A172 (cell line): ENCODE results near the gene SNX30. TPM values are rescaled to one million over a fixed set of nuclear protein-coding genes. Genes with fewer than 3 reads are reported as not detected.
"Not testable (repeated sequence)": the region's sequence is repeated elsewhere in the genome, so short reads cannot be mapped to it uniquely, and the experiment has no call there.

Source experiments
- DNase-seq: peaks from one replicate; pipeline ENCODE4 v3.0.0-alpha.2; 2015; ENCODE audit warnings: low spot score
- total RNA-seq: library from RNA; depleted of rRNA; stranded (reverse); fragments of >200 nt; shearing (Covaris generic); gene quantifications from 2 replicates; pipeline ENCODE4 v1.2.3, GENCODE V29; 2014; rRNA removed

The SNX30 gene
- 10.8 and 11.8 TPM in 2 replicates for total RNA-seq

- DNase-seq, result peak; percentile 75
These were observed at the start of gene SNX30 for GRCh38 chr9:112750016-112750763. Gene SNX30 (plus strand): TSS chr9:112750760. CDS start chr9:112751002, 242 bp downstream.

- DNase-seq, result no peak
These were observed 47.3 kb upstream of the SNX30 start for GRCh38 chr9:112703304-112703703.

GRCh38 chr9:112705768-112706427 is 44.7 kb upstream of the SNX30 start:
- DNase-seq, result no peak

GRCh38 chr9:112711050-112711689 is 39.4 kb upstream of the SNX30 start:
- DNase-seq, result no peak

- DNase-seq, result no peak
These were observed 37.9 kb upstream of the SNX30 start for GRCh38 chr9:112712678-112713077.

GRCh38 chr9:112717661-112718331 is 32.8 kb upstream of the SNX30 start, which contains the start of gene INIP:
Gene INIP (minus strand): TSS chr9:112718117. CDS start chr9:112716485, 1,632 bp downstream.
- DNase-seq, result peak; percentile 90

- no peak for DNase-seq
These were observed 31.3 kb upstream of the SNX30 start for GRCh38 chr9:112719241-112719691.

GRCh38 chr9:112719696-112720095 is 30.9 kb upstream of the SNX30 start:
- no peak for DNase-seq

- no peak for DNase-seq
These were observed 30.3 kb upstream of the SNX30 start for GRCh38 chr9:112720113-112720780.

- not testable (repeated sequence) for DNase-seq
These were observed 27.8 kb upstream of the SNX30 start for GRCh38 chr9:112722749-112723148.

- DNase-seq, result no peak
These were observed 24.6 kb upstream of the SNX30 start for GRCh38 chr9:112725961-112726360.

- DNase-seq, result no peak
These were observed 24.1 kb upstream of the SNX30 start for GRCh38 chr9:112726428-112726827.

GRCh38 chr9:112728401-112728800 is 22.2 kb upstream of the SNX30 start:
- DNase-seq, result no peak

GRCh38 chr9:112731971-112732370 is 18.6 kb upstream of the SNX30 start:
- DNase-seq, result no peak

GRCh38 chr9:112734892-112735291 is 15.7 kb upstream of the SNX30 start:
- DNase-seq, result no peak

GRCh38 chr9:112743216-112743836 is 7.2 kb upstream of the SNX30 start:
- DNase-seq, result no peak

- DNase-seq, result no peak
These were observed 6.4 kb upstream of the SNX30 start for GRCh38 chr9:112744177-112744576.

GRCh38 chr9:112747094-112747493 is 3.5 kb upstream of the SNX30 start:
- no peak for DNase-seq

GRCh38 chr9:112750764-112751055 is 150 bp downstream of the SNX30 start:
- DNase-seq, result no peak

- DNase-seq, result peak; percentile 43
These were observed 666 bp downstream of the SNX30 start for GRCh38 chr9:112751056-112751795.
